HG03521 (cell line): ENCODE measurements around the gene TRPM5.

Experiments used
- ATAC-seq: cut with Tn5 transposase; IDR thresholded peaks from one replicate; pipeline ENCODE4 v1.9.1; 2021; ENCODE audit warnings: mild to moderate bottlenecking, moderate library complexity; ENCODE audit not compliant: unreplicated experiment

Gene TRPM5

DNA sequence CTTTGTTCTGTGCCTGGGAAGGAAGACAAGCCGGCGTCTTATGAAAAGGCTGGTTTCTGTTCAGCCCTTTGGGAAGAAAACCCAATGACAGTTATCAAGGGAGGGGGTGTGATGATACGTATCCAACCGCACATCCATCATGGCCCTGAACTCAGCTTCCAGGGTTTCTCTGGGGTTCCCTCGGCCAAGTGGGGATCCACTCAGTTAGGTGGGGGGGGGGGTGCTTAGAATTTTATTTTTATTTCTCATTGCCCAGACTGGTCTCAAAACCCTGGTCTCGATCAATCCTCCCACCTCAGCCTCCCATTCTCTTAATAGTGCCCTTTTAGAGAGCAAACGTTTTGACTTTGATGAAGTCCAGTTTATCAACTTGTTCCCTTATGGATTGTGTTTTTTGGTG, 26.2 kb upstream of the TRPM5 start:
- ATAC-seq, result no peak

DNA sequence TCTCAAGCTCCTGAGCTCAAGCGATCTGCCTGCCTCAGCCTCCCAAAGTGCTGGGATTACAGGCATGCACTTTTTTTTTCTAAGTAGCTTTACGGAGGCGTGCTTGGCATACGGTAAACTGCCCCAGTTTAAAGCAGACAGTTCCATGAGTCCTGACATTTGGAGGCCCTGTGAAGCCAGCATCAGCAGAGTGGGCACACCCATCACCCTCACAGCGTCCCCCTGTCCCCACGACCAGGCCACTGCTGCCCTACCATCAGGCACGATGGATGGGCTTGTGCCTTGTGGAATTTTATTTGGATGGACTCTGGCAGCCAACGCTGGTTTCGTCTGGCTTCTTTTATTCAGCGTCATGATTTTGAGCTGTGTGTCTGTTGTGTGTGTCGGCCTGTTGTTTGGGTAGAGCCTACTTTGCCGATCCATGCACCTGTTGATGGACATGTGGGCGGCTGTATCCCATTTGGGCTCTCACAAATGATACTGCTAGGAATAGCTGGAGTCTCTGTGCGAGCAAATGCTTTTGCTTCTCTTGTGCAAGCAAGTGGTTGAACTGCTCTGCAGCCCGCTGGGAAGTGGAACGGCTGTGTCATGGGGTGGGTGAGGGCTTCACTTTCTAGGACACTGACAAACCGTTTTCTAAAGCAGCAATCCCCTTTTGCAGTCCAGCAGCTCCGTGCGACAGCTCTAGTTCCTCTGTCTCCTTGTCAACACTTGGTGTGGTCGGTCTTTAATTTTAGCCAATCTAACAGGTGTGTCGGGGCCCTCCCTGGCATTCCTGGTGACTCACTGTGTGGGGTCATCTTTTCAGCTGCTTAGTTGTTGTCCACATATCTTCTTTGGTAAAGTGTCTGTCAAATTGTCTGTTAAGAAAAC, 24.3 kb upstream of the TRPM5 start:
- ATAC-seq, result no peak

DNA sequence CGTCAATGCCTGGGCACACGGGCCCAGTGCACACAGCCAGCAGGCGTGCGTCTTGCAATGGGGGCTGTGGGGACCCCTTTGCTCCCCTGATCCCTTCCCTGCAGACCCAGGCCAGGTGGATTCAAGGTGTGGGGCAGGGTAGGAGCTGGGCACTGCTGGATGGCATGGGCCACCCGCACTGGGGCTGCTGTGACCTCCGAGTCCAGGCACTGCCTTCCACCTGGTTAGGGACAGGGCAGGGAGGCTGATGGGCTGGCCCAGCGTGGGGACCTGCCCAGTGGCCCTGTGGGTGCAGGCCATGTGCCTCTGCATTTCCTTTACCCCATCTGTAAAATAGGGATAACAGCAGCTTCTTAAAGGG, 23.4 kb upstream of the TRPM5 start:
- ATAC-seq, result no peak

GRCh38 chr11:2466869-2467694, 22.8 kb upstream of the TRPM5 start:
- no peak for ATAC-seq

DNA sequence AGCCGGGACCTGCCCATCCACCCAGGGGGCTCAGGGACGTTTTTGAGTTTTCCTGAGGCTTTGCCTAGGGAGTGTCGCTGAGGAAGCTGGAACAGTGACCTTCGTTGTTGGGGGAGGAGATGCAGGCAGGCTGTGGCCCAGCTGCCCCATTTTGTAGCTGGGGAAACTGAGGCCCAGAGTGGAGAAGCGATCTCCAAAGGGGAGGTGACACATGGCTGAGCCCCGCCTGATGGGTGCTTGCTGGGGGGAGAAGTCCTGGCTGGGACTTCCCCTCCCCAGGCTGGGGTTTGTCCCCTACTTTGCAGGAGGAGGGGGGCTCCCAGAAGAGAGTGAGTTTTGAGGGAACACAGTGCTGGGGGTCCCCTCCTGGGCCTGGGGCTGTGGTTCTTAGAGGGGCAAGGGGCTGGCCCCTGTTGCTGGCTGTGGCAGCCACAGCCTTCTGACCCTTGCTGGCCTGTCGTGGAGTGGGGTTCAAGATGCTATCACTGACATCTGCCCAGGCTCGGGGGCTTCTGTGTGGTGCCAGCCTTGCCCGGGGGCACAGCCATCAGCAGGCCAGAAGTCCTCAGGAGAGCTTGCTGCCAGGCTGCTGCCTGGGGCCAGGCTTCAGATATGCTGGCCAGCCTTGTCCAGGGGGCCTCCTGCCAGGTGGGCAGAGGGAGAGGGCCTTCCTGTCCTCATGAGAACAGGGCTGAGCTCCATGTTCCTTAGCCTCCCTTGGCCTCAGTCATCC, 21.9 kb upstream of the TRPM5 start:
- ATAC-seq, result no peak

DNA sequence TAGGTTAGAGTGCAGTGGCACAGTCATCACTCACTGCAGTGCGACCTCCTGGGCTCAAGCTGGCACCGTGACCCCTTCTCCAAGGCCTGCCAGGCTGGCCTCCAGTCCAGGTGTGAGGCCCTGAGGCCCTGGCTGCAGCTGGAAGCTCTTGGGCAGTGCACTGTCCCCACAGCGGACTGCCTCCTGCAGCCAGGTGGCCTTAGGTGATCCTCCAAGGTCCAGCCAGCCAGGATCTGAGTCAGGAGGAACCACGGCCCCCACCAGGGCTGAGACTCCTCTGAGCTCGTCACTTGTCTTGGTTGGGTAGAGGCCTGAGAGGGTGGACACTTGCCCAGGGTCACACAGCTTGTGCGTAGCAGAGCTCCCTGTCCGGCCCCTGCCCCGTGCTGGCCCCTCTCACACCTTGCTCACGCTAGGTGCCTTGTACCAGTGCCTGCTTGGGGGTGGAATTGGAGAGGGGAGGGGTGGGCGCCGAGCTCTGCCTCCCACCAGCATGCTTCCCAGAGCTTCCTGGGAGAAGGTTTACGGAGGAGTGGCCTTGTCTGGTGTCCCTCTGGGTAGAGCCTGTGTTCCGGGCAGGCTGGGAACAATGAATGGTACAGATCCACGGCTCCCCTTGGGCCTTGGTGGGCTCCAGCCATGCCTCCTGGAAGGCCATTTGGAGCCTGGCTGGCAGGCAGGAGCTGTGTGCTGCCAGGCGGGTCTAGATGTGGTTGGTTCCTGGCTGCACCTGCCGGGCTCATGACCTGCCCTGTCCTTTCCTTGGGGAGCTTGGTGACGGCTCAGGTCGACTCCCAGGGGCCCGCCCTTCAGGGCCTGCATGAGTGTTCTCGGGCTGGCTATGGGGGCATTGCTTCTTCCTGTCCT, 21.1 kb upstream of the TRPM5 start:
- ATAC-seq, result no peak

- no peak for ATAC-seq
Observed at GRCh38 chr11:2464451-2465165, 20.3 kb upstream of the TRPM5 start.

- ATAC-seq, result no peak
Observed at GRCh38 chr11:2463766-2464277, 19.5 kb upstream of the TRPM5 start.

DNA sequence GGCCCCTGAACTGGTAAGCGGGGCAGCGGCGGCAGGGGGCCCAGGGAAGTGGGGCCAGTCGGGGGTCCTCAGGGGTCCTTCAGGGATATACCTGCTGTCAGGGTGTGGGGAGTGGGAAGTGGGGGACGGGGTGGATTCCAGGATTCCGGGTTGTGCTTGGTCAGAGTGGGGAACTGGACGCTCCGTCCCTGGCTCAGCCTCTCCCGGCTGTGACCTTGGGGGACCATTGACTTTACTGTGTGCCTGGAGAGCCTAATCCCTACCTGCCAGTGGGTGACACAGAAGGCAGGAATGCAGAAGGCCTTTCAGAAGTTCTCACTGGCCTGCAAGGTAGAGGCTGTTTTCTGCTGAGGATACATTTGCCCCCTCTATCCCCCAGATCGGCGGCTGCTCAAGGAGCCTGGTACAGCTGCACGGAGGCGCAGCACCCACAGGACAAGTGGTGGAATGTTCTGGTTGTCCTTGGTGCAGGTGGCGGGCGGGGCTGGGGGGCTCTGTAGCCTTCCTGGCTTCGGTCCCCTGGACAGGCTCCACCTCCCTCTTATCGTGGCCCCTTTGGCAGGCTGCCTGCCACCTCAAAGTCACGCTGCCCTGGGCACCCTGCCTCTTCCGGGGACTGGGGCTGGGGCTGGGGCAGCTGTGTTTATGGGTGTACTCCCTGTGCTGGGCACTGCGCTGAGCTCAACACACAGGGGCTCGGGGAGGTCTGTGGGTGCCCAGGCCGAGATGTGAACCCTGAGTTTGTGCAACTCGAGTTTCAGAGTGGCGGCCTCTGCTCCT, 18.9 kb upstream of the TRPM5 start:
- no peak for ATAC-seq

DNA sequence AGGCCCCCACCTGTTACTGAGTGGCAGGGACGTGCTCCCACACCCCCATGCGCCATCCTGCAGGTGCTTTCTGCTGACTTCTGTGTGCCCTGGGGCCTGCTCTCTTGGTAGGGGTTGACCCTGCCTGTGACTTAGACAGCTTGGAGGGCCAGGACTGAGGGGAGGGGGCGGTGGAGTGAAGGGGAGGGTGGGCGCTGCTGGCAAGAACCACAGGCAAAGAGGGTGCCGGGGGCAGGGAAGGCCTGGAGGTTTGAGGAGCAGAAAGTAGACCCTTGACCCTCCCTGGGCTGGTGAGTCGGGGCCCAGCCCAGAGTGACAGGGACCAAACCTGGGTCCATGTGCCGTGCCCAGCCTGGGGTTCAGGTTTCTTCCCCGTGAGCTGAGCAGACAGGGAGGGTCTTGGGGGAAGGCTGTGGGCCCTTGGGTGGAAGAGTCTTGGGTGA, 18.2 kb upstream of the TRPM5 start:
- ATAC-seq, result no peak

DNA sequence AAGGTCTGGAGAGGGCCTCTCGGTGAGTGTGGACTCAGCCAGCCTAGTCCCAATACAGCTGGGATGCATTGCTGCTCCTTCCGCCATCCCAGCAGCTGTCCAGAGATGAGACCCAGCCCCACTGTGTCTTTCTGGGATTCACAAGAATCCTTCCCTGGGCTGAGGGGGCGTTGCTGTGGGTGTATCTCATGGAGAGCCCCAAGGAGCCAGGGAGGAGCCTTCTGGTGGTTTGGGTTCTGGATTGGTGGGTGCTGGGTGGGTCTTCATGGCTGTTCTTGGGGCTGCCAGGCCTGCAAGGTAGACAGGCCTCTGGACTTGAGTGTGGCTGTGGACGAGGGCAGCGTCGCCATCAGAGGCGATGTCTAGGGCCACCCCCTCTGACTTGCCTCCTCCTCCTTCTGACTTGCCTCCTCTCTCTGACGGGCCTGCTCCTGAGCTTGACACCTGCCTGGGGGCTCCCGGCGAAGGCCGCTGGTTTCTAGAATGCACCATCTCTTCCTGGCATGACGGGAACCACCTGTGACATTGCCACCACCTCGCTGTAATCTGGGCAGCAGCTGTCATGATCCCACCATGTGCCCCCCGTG, 17.7 kb upstream of the TRPM5 start:
- no peak for ATAC-seq

- no peak for ATAC-seq
Observed at GRCh38 chr11:2461253-2461955, 17.1 kb upstream of the TRPM5 start.

GRCh38 chr11:2460540-2461252, 16.4 kb upstream of the TRPM5 start:
- no peak for ATAC-seq

- ATAC-seq, result no peak
Observed at GRCh38 chr11:2459796-2460531, 15.7 kb upstream of the TRPM5 start.

DNA sequence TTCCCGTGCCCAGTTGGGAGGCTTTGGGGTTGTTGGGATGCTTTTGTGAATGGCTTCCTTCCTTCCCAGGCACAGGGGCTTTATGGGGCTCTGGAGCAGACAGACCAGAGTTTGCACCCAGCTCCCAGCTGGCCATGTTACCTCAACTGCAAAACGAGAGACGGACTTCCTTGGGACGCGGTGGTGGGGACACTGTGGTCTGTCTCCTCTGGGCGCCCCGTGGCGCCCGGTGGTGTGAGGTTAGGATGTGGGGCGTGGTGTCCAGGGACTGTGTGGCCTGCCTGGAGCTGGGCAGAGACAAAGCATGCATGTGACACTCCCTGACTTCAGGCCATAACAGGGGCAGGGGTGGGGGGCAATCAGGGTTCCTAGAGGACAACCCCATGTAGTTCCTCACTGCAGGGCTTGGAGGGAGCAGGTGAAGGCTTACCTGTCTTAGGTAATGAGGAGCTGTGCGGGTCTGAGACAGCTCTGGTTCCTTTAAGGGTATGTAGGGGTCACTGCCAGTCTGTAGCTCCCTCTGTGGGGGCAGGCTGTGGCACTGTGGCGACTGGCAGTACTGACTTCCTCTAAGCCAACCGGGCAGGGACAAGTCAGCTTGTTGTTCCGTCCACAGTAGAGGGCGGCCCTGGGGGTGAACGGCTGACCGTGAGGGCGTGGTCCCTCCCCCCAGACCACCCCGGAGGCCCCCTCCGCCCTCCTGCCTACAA, 14.9 kb upstream of the TRPM5 start:
- no peak for ATAC-seq

- ATAC-seq, result no peak
Observed at GRCh38 chr11:2458321-2458720, 14.0 kb upstream of the TRPM5 start.
